ENCODE results near the gene SEC14L6. TPM values are rescaled to one million over a fixed set of nuclear protein-coding genes. Genes with fewer than 3 reads are reported as not detected.

SEC14L6 gene
- polyA plus RNA-seq, 1 experiment: 0.06 TPM

- CTCF ChIA-PET: no interaction called here
- Histone ChIP-seq H3K4me3 (ENCODE audit: low read depth, low read length) (no peak overlapping the region), H3K9me3 (ENCODE audit: control insufficient read depth, insufficient read depth, low read length) (no peaks in the 10 kb centered on the region; the same call in 1 of the 2 replicates), H3K27me3 (ENCODE audit: control insufficient read depth, insufficient read depth, low read length) (peaks cover 10% of the 10 kb centered on the region), H3K27ac (ENCODE audit: low read depth, low read length) (no peak overlapping the region)
- POLR2A ChIA-PET: no interaction called here
- no peak for TF ChIP-seq CTCF (IDR thresholded peaks at IDR 0.05; ENCODE audit: low read depth, low read length)
- no peak for DNase-seq (ENCODE audit: low read depth, low spot score)
These were observed 9.3 kb downstream of the SEC14L6 start for GRCh38 chr22:30537083-30537731.

GRCh38 chr22:30535182-30535581 is 11.4 kb downstream of the SEC14L6 start:
- no peak overlapping the region for H3K27ac ChIP-seq (ENCODE audit: low read depth, low read length)
- no peak for TF ChIP-seq CTCF (IDR thresholded peaks at IDR 0.05; ENCODE audit: low read depth, low read length)
- DNase-seq (ENCODE audit: low read depth, low spot score): no peak
- peaks cover 3% of the 10 kb centered on the region for H3K27me3 ChIP-seq (ENCODE audit: control insufficient read depth, insufficient read depth, low read length)
- ChIA-PET POLR2A (no interaction called here), CTCF (no interaction called here)
- no peaks in the 10 kb centered on the region; the same call in 1 of the 2 replicates for H3K9me3 ChIP-seq (ENCODE audit: control insufficient read depth, insufficient read depth, low read length)
- no peak overlapping the region for H3K4me3 ChIP-seq (ENCODE audit: low read depth, low read length)

GRCh38 chr22:30531651-30532608 is 14.6 kb downstream of the SEC14L6 start:
- Histone ChIP-seq H3K4me3 (ENCODE audit: low read depth, low read length) (no peak overlapping the region), H3K9me3 (ENCODE audit: control insufficient read depth, insufficient read depth, low read length) (no peaks in the 10 kb centered on the region; the same call in 1 of the 2 replicates), H3K27me3 (ENCODE audit: control insufficient read depth, insufficient read depth, low read length) (peaks cover 4% of the 10 kb centered on the region), H3K27ac (ENCODE audit: low read depth, low read length) (no peak overlapping the region)
- no peak for DNase-seq (ENCODE audit: low read depth, low spot score)
- POLR2A ChIA-PET: no interaction called here
- CTCF ChIA-PET: no interaction called here
- TF ChIP-seq CTCF (IDR thresholded peaks at IDR 0.05; ENCODE audit: low read depth, low read length): no peak

- ChIA-PET CTCF (no interaction called here), POLR2A (no interaction called here)
- Histone ChIP-seq H3K27me3 (ENCODE audit: control insufficient read depth, insufficient read depth, low read length) (peaks cover 15% of the 10 kb centered on the region), H3K4me3 (ENCODE audit: low read depth, low read length) (no peak overlapping the region), H3K9me3 (ENCODE audit: control insufficient read depth, insufficient read depth, low read length) (no peaks in the 10 kb centered on the region), H3K27ac (ENCODE audit: low read depth, low read length) (no peak overlapping the region)
- no peak for DNase-seq (ENCODE audit: low read depth, low spot score)
- TF ChIP-seq CTCF (IDR thresholded peaks at IDR 0.05; ENCODE audit: low read depth, low read length): no peak
These were observed 19.9 kb downstream of the SEC14L6 start for GRCh38 chr22:30526656-30527055.
